Measurements from ENCODE around the gene SDF2L1. TPM values are rescaled to one million over a fixed set of nuclear protein-coding genes. Genes with fewer than 3 reads are reported as not detected.

The SDF2L1 gene
- total and polyA plus RNA-seq, 9 of the 15 experiments (the other 6 are each of a cell fraction or from before 2014, with no cell fraction given) = 15.1 to 989 (median 124) TPM

- TF ChIP-seq ZNF277 (CRISPR knock-in tag; IDR thresholded peaks at IDR 0.05; ENCODE audit: borderline replicate concordance) = peak; percentile 45; the same call in 1 of the 2 replicates
- TF ChIP-seq JUNB (CRISPR knock-in tag; conservative IDR thresholded peaks at IDR 0.05) = peak; percentile 28; the same call in 1 of the 2 replicates
- TF ChIP-seq ZNF76 (CRISPR knock-in tag; IDR thresholded peaks at IDR 0.05; ENCODE audit: borderline replicate concordance) = 0 out of 2 replicates have a peak, but pooled peaks have one; percentile 15
- TF ChIP-seq ZNF280A (IDR thresholded peaks at IDR 0.05; ENCODE audit: low read depth, partially characterized antibody) = peak; percentile 12
- TF ChIP-seq ZNF165 (CRISPR knock-in tag; IDR thresholded peaks at IDR 0.05; ENCODE audit: borderline replicate concordance) = peak; percentile 35; the same call in 1 of the 2 replicates
- 0 out of 2 replicates have a peak, but pooled peaks have one; percentile 19 for TF ChIP-seq HBP1 (CRISPR knock-in tag; IDR thresholded peaks at IDR 0.05)
- 0 out of 2 replicates have a peak, but pooled peaks have one; percentile 14 for TF ChIP-seq DMBX1 (CRISPR knock-in tag; IDR thresholded peaks at IDR 0.05; ENCODE audit: borderline replicate concordance)
- TF ChIP-seq CLOCK (CRISPR knock-in tag; IDR thresholded peaks at IDR 0.05; ENCODE audit: borderline replicate concordance) = 0 out of 2 replicates have a peak, but pooled peaks have one; percentile 48
- peak; percentile 79; the same call in 1 of the 2 replicates for TF ChIP-seq THRB (CRISPR knock-in tag; conservative IDR thresholded peaks at IDR 0.05)
These were observed 50.8 kb downstream of the SDF2L1 start (continued) for GRCh38 chr22:21692856-21693255.
